IPS-18c (cell line): ENCODE results near the gene CCDC167.
A peak's percentile ranks its signal among the peaks of the same experiment; 100 is the strongest.

Experiments used
- H3K4me3 ChIP-seq: 2 replicates; pipeline ENCODE4 v1.7.0; 2013; ENCODE audit warnings: low read depth, mild to moderate bottlenecking, low read length, moderate library complexity; ENCODE audit not compliant: insufficient read depth
- H3K9me3 ChIP-seq: one replicate; pipeline ENCODE4 v1.6.1; 2013; ENCODE audit warnings: mild to moderate bottlenecking, low read length, moderate library complexity; ENCODE audit not compliant: control insufficient read depth, insufficient read depth

The CCDC167 gene

GRCh38 chr6:37516076-37516919 lies 16.6 kb upstream of the CCDC167 start:
- H3K4me3 ChIP-seq: no peak overlapping the region
- no peaks in the 10 kb centered on the region for H3K9me3 ChIP-seq

- no peak overlapping the region for H3K4me3 ChIP-seq
- peaks cover 2% of the 10 kb centered on the region for H3K9me3 ChIP-seq
Measured at GRCh38 chr6:37515712-37516075, 16.0 kb upstream of the CCDC167 start.

- no peak overlapping the region for H3K4me3 ChIP-seq
Measured at GRCh38 chr6:37514837-37515236, 15.1 kb upstream of the CCDC167 start.

GRCh38 chr6:37514321-37514771 lies 14.7 kb upstream of the CCDC167 start:
- H3K4me3 ChIP-seq: no peak overlapping the region

More at GRCh38 chr6:37514837-37515236, 15.1 kb upstream of the CCDC167 start:
- peaks cover 2% of the 10 kb centered on the region for H3K9me3 ChIP-seq

GRCh38 chr6:37513576-37513975 lies 13.9 kb upstream of the CCDC167 start:
- Histone ChIP-seq H3K4me3 (no peak overlapping the region), H3K9me3 (peaks cover 2% of the 10 kb centered on the region)

More at GRCh38 chr6:37514321-37514771, 14.7 kb upstream of the CCDC167 start:
- peaks cover 2% of the 10 kb centered on the region for H3K9me3 ChIP-seq

- Histone ChIP-seq H3K4me3 (0 out of 2 replicates have a peak overlapping the region, but pooled peaks have one; percentile 11), H3K9me3 (peaks cover 2% of the 10 kb centered on the region)
Measured at GRCh38 chr6:37513155-37513554, 13.5 kb upstream of the CCDC167 start.

- Histone ChIP-seq H3K4me3 (no peak overlapping the region), H3K9me3 (peaks cover 2% of the 10 kb centered on the region)
Measured at GRCh38 chr6:37512400-37513011, 12.8 kb upstream of the CCDC167 start.

- Histone ChIP-seq H3K9me3 (peaks cover 2% of the 10 kb centered on the region), H3K4me3 (no peak overlapping the region)
Measured at GRCh38 chr6:37511910-37512399, 12.3 kb upstream of the CCDC167 start.

- Histone ChIP-seq H3K9me3 (peaks cover 2% of the 10 kb centered on the region), H3K4me3 (no peak overlapping the region)
Measured at GRCh38 chr6:37511201-37511600, 11.5 kb upstream of the CCDC167 start.

- no peak overlapping the region for H3K4me3 ChIP-seq
- peaks cover 2% of the 10 kb centered on the region for H3K9me3 ChIP-seq
Measured at GRCh38 chr6:37507690-37508421, 8.2 kb upstream of the CCDC167 start.

- Histone ChIP-seq H3K4me3 (no peak overlapping the region; the same call in 1 of the 2 replicates), H3K9me3 (peaks cover 2% of the 10 kb centered on the region)
Measured at GRCh38 chr6:37507077-37507476, 7.4 kb upstream of the CCDC167 start.

- Histone ChIP-seq H3K4me3 (no peak overlapping the region), H3K9me3 (peaks cover 2% of the 10 kb centered on the region)
Measured at GRCh38 chr6:37506479-37506878, 6.8 kb upstream of the CCDC167 start.

- H3K9me3 ChIP-seq: no peaks in the 10 kb centered on the region
- no peak overlapping the region for H3K4me3 ChIP-seq
Measured at GRCh38 chr6:37504024-37504423, 4.3 kb upstream of the CCDC167 start.

GRCh38 chr6:37503309-37503965 lies 3.7 kb upstream of the CCDC167 start:
- no peak overlapping the region for H3K4me3 ChIP-seq
- no peaks in the 10 kb centered on the region for H3K9me3 ChIP-seq

GRCh38 chr6:37502703-37503291 lies 3.1 kb upstream of the CCDC167 start:
- Histone ChIP-seq H3K4me3 (no peak overlapping the region), H3K9me3 (no peaks in the 10 kb centered on the region)

GRCh38 chr6:37501632-37502491 lies 2.2 kb upstream of the CCDC167 start:
- Histone ChIP-seq H3K9me3 (no peaks in the 10 kb centered on the region), H3K4me3 (no peak overlapping the region)
